ELR (cell line): ENCODE data around the gene SPTSSA.
"Not testable (repeated sequence)": the region's sequence is repeated elsewhere in the genome, so short reads cannot be mapped to it uniquely, and the experiment has no call there.

Experiments
- DNase-seq: peaks from one replicate; pipeline ENCODE4 v3.0.0-alpha.2; 2015; ENCODE audit warnings: low read depth

SPTSSA gene

DNA sequence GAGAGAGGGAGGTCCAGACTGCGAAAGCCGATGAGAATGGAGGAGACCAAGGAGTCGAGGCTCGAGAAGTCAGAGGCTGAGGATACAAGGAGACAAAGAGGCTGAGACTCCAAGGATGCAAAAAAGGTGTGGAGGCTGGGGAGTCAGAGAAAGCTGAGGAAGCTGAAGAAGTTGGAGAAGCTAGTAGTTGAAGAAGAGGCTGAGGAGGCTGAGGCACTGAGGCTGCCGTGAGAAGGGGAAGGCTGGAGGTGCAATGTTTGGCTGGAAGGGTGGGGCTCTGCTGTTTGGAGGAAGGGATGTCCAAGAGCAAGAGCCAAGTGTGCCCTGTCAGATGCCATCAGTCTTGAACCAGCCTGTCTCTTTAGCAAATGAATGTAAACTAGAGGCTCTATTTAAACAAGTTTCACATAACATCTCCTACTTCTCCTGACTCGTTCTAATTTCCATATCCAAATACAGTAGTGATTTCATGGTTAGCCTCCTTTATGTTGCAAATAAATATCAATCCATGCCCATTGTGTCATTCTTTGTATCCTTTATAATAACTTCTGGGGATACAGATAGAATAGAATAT, 10.8 kb upstream of the SPTSSA start:
- no peak for DNase-seq

DNA sequence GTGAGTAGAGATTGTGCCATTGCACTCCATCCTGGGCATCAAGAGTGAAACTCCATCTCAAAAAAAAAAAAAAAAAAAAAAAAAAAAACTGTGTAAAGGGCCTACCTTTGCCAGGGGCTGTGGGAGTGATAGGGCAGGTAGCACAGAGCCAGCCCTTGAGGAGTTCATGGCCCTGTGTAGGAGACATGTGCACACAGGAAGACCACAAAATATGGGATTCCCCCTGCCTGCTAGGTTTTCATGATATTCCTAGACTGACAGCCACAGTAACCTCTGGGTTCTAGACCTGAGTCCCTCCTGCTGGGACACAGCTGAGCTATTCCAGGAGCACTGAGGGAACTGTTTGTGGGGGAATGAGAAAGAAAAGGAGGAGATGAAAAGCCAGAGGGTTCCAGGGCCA, 8.3 kb upstream of the SPTSSA start:
- DNase-seq: no peak

DNA sequence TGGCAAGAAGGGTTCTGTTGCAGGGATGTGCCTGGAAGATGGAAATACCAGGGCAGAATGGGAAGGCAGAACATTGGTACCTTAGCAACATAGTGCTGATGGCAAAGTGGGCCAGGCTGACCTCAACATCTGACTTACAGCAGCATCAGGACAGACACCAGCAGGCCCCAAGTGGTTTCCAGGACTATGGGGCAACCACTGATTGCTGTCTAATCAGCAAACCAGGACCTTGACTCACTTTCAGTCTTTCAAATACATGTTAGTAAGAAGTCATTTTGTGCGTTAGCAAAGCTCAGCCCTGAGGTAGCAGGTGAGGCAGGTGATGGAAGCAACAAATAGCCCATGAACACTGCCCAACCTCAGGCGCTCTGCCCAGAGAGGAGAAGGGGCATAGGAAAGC, 4.7 kb upstream of the SPTSSA start:
- no peak for DNase-seq

DNA sequence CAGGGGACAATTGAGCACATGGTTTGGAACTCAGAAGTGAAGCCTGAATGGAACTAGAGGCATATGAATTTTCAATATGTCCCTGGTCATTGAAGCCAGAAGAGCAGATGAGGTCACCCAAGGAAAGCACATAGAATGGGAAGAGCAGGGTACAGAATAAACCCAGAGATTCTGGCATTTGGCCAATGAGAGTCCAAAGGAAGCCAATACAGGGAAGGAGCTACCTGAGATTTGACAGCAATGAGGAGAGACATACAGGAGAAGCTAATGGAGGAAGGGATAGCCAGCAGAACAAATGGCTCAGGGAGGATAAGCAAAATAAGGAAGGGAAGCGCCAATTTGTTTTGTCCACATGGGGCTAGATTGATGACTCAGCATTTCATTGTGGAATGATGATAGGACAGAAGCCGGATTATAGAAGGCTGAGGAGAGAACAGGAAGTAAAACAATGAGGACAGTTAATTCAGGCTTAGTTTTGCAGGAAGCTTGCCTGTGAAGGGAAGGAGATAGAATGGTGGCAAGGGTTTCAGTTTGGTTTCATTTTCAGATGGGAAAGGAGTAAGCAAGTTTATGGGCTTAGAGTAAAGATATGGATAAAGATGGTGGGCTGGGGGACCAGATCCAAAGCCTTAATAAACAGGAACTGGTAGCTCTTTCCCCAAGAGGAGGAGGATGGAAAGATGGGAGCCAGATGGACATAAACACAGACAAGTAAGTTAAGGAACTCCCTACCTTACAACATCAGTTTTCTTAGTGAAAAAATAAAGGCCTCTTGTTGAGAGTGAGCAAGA, 3.2 kb upstream of the SPTSSA start:
- DNase-seq: peak; percentile 22

DNA sequence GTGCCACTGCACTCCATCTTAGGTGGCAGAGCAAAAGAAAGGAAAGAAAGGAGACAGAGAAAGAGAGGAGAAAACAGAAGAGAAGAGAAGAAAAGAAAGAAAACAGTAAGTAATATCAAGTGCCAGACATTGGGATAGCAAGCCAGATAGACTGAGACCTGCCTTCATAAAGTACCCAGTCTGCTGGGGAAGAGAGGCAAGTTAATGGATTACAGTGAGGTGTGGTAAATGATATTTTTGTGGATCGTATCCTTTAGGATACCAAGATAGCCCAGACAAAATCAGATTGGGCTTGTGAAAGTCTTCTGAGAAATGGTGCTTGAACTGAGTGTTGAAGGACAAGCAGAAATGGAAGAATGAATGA, 1.5 kb upstream of the SPTSSA start:
- DNase-seq: no peak

DNA sequence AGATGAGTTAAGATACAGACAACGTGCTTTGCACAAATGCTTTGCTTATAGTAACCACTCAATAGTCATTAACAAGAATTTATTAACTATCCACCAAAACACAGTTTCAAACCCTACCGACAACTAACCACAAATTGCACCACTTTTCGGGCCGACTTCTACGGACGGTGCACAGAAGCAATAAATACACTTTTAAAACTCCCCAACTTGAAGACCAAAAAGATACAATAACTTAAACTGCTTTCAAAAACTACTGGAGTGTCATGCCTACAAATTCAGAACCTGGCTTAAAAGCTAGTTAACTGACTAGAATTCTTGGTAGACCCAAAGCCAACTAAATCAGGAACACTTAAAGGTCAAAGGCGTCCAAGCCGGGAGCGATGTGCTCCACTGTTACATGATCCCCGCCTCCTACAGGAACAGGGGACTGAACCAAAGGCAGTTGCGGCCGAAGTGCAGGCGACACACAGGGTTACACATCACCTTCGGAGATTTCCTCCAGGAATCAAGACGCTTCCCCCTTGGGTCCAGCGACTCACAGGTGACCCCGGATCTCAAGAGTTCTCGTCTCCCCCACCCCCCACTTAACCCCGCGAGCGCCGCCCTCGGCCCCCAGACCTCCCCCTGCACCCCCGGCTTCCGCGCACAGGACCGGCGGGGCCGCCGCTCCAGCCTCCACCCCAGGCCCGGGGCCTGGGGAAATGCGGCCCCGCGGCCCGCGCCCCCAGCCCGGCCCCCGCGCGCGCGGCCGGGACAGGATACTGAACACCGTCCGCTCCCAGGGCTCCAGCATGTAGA, 507 bp downstream of the SPTSSA start:
- peak; percentile 70 for DNase-seq

DNA sequence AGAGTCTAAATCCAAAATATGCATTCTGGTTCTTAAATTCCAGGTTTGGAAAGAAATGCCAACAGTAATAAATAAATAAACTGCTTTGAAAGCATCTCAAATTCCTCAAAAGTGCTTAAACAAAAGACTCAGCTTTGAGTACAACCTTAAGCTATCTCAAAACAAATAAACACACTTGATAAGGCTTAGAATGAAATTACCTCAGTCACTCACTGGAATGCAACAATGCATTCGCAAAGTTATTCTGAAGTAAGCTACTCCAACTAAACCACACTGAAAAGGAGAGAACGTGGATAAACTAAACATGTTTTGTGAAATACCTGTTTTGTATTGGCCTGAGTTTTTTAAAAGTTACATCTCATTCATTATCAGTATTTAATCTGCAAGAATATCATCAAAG, 1.2 kb downstream of the SPTSSA start:
- DNase-seq: peak; percentile 38

DNA sequence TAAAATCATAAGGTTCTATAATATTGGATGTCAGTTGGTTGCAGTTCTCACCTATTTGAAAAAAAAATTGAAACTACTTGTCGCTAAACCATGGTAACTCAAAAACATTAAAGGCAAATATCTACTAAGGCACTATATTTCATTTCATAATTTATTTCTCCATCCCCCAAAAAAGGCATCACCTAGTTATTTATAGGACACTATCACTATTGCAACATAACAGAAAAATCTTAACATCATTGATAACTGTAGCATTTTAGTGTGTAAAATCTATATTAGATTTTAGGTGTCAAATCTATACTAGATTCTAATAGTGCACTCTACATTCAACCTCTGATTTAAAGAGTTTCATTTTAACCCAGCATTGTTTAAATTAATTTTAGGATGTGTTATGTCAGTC, 1.7 kb downstream of the SPTSSA start:
- DNase-seq: no peak

DNA sequence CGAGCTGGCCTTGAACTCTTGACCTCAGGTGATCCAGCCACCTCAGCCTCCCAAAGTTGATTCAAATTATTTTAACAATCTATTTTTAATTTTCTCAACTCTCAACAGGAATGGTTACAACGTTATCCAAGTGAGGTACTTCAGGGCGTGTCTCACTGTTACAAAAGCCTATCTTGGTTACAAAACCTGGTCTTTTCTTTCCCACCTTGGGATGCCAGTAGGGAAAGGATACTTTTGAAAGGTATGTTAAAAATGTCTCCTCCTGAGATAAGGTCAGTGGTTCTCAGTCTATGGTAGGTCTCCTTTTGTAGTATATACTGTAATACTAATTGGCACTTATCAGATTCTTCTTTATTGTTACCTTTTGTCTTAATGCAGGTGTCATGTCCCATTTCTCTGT, 4.9 kb downstream of the SPTSSA start:
- no peak for DNase-seq

DNA sequence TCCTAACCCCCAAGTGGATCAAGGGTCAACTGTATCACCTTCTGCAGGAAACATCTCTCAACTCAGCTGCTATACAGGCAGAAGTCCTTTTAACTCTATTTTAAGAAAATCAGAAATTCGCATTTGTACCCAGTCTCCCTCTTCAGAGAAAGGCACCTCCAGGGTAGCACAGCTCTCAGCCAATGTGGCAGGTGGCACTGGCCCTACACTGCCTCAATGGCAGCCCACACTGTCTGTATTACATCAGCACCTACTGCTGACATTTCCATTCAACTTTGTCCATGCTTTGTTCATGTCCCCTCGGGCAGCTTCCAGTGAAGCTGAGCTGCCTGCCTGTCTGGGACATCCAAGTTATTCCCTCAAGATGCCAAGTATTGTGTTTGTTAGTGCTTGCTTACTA, 8.8 kb downstream of the SPTSSA start:
- no peak for DNase-seq

DNA sequence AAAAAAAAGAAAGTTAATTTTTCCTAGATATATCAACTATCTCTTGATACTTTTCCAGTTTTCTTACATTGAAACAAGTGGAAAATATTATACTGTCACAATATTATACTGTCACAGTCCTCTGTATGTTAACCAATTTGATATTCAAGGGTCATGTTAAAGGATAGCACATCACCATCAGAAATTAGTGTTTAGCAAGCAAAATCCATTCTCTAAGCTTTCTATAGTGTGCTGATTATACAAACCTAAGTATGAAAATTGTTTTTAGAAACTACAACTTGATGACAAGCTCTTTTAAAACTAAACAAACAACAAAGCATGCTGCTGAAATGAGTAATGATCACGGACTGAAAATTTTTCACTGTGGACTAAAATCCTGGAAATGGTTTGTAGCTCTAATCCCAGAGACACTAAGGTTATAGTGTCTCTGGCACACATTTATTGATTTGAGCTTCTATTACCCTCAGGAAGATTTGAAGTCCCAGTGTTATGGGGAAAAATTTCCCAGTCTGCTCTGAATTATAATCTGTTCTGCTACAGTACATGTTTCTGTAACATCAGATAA, 9.7 kb downstream of the SPTSSA start:
- DNase-seq: no peak

DNA sequence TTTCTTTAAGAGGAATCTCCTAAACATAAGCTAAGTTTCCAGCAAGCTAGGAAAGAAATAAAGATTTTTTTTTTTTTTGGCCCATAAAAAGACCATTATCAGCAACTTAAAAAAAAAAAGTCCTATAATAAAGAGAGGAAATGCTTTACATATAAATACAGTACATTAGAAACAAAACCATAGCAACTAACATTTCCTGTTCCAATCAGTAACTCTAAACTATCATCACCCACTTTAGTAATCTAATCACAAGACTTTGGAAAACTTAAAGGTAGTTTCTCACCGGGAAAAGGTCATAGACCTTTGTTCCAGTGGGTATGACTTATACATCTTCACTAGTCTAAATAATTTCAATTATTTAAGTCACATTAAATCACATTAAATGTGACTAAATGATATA, 11.1 kb downstream of the SPTSSA start:
- no peak for DNase-seq

DNA sequence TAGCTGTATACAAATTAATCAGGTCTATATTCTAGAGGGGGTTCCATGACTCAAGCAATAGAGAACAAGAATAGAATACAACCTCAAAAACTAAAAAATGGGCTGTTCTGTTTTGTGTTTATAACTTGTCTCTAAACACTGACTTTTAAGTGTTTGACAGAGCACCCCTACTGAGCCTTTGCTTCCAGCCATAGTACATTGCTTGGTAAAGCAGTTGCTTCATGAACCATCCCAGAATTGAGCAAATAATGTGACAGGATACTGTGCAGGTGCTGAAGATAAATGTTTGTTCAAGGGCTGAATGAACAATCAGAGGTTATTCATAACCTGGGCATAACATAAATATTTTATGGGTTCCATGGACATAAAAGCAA, 11.5 kb downstream of the SPTSSA start:
- no peak for DNase-seq

DNA sequence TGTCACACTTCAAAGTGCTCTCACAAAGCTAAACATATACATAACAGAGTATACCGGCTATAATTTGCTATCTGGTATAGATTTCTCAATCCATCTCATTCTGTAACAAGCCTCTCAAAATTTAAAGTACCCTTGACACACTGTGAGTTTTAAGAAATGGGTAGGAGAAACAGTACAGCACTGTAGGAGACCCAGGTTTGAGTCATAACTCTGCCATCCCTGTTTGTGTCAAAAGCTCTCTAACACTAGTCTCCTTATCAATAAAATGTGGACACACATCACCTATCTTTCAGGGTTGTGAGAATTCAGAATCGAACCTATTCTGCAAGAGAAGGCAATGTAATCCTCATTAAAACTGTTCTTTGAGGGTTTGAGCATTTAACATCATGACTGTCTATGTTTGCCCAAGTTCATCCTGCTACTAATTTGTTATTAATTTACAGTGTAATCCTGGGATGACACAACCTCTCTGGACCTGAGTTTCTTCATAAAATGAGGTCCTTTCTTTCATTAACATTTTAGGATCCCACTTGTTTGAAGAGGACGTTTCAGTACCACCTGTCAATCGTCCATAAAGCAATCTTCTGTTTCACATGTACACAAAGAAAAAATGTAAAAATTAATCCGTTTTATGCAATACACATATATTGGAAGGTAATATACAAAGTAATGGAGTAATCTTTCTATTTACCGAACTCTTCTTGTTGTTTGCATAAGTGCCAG, 12.1 kb downstream of the SPTSSA start:
- DNase-seq: no peak

DNA sequence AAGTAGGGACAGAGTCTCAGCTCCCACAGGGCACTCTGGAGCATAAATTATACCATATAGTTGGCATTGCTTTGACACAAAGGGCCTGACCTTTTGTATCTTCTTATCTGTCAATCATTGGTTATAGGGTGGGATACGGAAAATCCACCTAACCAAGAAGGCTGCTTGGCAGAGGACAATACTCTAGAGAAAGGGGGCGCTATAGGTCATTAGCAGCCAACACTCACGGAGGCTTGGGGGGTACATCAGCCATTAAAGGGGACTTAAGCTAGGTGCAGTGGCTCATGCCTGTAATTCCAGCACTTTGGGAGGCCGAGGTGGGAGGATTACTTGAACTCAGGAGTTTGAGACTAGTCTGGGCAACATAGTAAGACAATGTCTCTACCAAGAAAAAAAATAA, 22.9 kb downstream of the SPTSSA start:
- DNase-seq: no peak

DNA sequence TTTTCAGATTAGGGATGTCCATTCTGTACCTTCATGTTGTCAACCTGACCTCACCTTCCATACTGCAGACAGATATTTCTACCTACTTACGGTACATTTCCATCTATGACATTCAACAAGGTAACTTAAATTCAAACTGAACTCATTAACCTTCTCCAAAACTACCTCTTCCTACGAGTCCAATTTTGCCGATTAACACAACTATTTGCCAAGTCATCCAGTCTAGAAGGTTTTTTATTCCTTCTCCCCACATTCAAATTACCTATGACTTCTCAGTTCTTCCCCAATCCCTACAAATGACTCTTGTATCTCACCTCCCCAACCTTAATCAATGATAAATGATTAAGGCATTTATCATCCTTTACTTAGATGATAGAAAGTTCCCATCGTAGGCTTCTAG, 23.6 kb downstream of the SPTSSA start:
- no peak for DNase-seq

DNA sequence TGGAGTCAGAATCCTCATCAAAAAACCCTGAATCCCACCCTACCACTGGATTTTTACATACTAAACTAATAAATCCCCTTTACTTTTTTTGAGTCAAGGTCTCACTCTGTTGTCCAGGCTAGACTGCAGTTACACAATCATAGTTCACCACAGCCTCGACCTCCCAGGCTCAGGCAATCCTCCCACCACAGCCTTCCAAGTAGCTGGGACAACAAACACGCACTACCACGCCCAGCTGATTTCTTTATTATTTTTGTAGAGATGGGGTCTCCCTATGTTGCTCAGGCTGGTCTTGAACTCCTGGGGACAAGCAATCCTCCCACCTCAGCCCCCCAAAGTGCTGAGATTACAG, 24.3 kb downstream of the SPTSSA start:
- DNase-seq: no peak

DNA sequence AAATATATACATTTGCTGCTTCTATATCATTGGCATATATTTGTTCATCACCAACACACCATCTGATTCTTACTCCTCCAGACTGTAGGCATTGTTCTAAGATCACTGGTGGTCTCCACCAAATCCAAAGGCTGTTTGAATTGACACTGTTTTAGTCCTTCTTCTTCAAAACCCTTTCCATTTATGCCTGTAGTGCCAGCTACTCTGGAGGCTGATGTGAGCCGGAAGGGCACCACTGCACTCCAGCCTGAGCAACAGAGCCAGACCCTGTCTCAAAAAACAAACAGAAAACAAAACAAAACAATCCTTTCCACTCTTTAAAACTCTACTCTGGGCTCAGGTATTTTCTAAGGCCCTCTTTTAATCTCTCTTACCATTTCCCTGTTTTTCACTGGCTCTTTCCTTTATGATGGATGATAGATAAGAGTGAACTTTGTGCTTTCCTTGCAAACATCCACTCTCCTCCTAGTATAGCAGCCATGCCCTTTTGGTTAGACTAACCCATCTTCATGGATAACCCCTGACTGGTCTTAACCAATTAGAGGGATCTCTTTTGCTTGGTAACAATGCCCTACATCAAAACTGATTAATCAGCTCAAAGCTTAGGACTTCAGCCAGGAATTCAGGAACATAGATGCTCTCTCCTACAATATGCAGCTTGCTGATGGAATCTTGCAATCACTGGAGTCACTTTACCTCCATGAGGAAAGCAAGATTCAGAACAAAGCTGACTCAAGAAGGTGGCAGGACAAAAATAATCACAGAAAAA, 24.9 kb downstream of the SPTSSA start:
- DNase-seq: peak; percentile 9

DNA sequence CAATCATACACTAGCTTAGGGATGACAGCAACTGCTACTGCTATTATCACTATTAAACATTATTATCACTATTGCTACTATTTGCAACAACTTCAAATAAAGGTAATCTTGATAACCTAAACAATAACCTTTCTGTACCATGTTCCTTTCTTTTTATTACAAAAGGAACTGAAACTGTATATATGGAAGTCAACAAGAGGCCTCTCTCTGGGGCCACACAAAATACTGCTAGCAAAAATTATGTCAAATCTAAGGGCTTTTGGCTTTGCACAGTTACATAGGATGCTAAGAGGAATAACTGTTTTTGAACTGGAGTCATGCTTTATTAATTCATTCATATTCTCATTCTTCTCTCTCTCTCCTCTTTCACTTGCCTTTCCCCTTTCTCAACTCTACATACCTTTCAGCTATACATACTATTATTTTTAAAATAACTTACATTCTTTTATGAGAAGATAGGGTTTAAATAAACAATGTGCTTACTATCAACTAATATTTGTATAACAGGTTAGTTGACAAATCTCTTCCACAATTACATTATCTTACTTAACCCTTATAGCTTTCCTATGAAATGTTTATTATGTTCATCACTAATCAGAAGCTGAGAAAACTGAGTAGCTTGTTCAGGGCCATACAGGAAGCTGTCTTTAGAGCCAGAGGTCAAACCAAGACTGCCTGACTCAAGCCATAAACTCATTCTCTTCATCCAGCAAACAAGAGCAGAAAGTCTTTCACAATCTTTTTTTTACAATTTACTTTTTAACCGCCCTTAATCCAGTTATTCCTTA, 25.7 kb downstream of the SPTSSA start:
- DNase-seq: peak; percentile 75

DNA sequence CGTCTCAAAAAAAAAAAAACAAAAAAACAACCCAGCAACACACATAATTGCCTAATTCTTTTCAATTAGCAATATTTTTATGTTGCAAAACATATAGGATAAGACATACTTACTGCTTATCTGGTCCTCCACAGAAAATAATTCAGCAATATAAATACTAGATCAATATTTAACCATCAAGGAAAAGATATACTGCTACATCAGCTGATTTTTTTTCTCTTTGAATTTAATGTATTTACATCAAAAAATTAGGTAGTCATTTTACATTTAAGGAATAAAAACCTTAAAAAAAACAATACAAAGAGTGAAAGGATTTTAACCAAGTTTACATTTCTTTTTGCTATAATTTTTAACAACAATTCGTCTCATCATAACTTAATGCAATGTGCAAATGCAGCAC, 28.1 kb downstream of the SPTSSA start:
- no peak for DNase-seq

DNA sequence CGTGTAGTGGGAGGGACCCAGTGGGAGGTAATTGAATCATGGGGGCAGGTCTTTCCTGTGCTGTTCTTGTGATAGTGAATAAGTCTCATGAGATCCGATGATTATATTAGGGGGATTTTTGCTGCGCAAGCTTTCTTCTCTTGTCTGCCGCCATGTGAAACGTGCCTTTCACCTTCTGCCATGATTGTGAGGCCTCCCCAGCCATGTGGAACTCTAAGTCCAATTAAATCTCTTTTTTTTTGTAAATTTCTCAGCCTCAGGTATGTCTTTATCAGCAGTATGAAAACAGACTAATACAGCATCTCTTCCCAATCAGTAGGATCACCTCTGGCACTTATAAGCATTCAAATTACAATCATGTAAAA, 34.0 kb downstream of the SPTSSA start:
- DNase-seq: not testable (repeated sequence)
